IMR-90 (cell line): ENCODE results near the gene CD34. TPM values are rescaled to one million over a fixed set of nuclear protein-coding genes. Genes with fewer than 3 reads are reported as not detected.

ENCODE experiments used
- ATAC-seq: fragments of 200-7000 bp; cut with Tn5 transposase; 2 replicates; pipeline ENCODE4 v1.9.1; 2020; ENCODE audit warnings: low read depth, mild to moderate bottlenecking, moderate library complexity
- BruUV-seq: library from RNA; stranded (reverse); fragments of 400-500 nt; replicated peaks from 2 replicates; lab custom pipeline; 2021; lab: Mats Ljungman, UMichigan
- CTCF ChIA-PET: fragments of 300-600 bp; formaldehyde crosslinking; extraction: SDS; loops from one replicate; lab custom pipeline; 2021; ENCODE audit warnings: antibody characterized with exemption; lab: Yijun Ruan, JAX
- POLR2A ChIA-PET: fragments of 300-600 bp; sonication (Branson Sonifier 250); formaldehyde crosslinking; loops from one replicate; lab custom pipeline; 2022; ENCODE audit warnings: antibody characterized with exemption; ENCODE audit not compliant: unreplicated experiment; lab: Charles Lee
- DNase-seq: peaks from one replicate; pipeline ENCODE4 v3.0.0; 2013
- H2AFZ ChIP-seq: replicated peaks from 2 replicates; pipeline ENCODE3; 2013; ENCODE audit warnings: low read length, mild to moderate bottlenecking; ENCODE audit not compliant: poor library complexity
- H2AK5ac ChIP-seq: 2 replicates; pipeline ENCODE4 v1.6.1; 2013; ENCODE audit warnings: low read depth, low read length, inconsistent platforms
- H2AK9ac ChIP-seq: replicated peaks from 2 replicates; pipeline ENCODE3; 2013; ENCODE audit warnings: mild to moderate bottlenecking, low read depth, low read length, moderate library complexity; ENCODE audit not compliant: poor library complexity
- H2BK120ac ChIP-seq: 2 replicates; pipeline ENCODE4 v1.6.1; 2013; ENCODE audit warnings: low read depth, low read length, inconsistent platforms
- H2BK15ac ChIP-seq: 3 replicates; pipeline ENCODE4 v1.6.1; 2013; ENCODE audit warnings: low read depth, low read length, inconsistent platforms
- H2BK20ac ChIP-seq: 2 replicates; pipeline ENCODE4 v1.6.1; 2013; ENCODE audit warnings: low read depth, mild to moderate bottlenecking, inconsistent platforms, low read length, moderate library complexity
- H2BK5ac ChIP-seq: 2 replicates; pipeline ENCODE4 v1.6.1; 2013; ENCODE audit warnings: mild to moderate bottlenecking, low read depth, low read length, inconsistent platforms; ENCODE audit not compliant: poor library complexity, severe bottlenecking
- H3K14ac ChIP-seq: replicated peaks from 2 replicates; pipeline ENCODE4 v1.6.1; 2013; ENCODE audit warnings: low read depth, low read length, inconsistent platforms
- H3K18ac ChIP-seq: 2 replicates; pipeline ENCODE4 v1.6.1; 2013; ENCODE audit warnings: low read depth, low read length, control low read depth
- H3K23ac ChIP-seq: 2 replicates; pipeline ENCODE4 v1.6.1; 2013; ENCODE audit warnings: low read depth, low read length, inconsistent platforms
- H3K27ac ChIP-seq: 2 replicates; pipeline ENCODE4 v1.5.1; 2013; ENCODE audit warnings: mild to moderate bottlenecking, control low read depth, low read length; ENCODE audit not compliant: insufficient read depth
- H3K27me3 ChIP-seq: 2 replicates; pipeline ENCODE4 v1.6.1; 2013; ENCODE audit warnings: low read length; ENCODE audit not compliant: control insufficient read depth, insufficient read depth
- H3K36me3 ChIP-seq: 2 replicates; pipeline ENCODE4 v1.6.1; 2013; ENCODE audit warnings: low read length, mixed read lengths; ENCODE audit not compliant: control insufficient read depth, insufficient read depth
- H3K4ac ChIP-seq: 2 replicates; pipeline ENCODE4 v1.6.1; 2013; ENCODE audit warnings: low read depth, low read length, inconsistent platforms
- H3K4me1 ChIP-seq: 2 replicates; pipeline ENCODE4 v1.6.1; 2013; ENCODE audit warnings: low read length, mixed read lengths; ENCODE audit not compliant: control insufficient read depth, insufficient read depth
- H3K4me2 ChIP-seq: 2 replicates; pipeline ENCODE4 v1.6.1; 2013; ENCODE audit warnings: low read depth, mild to moderate bottlenecking, control low read depth, low read length, moderate library complexity
- H3K4me3 ChIP-seq: 2 replicates; pipeline ENCODE4 v1.5.1; 2013; ENCODE audit warnings: low read depth, mild to moderate bottlenecking, control low read depth, low read length, moderate library complexity; ENCODE audit not compliant: insufficient read depth
- H3K56ac ChIP-seq: 2 replicates; pipeline ENCODE4 v1.6.1; 2013; ENCODE audit warnings: low read length, inconsistent platforms; ENCODE audit not compliant: insufficient read depth; ENCODE audit errors: extremely low read depth
- H3K79me1 ChIP-seq, 2 experiments: 2 replicates each; pipeline ENCODE4 v1.6.1; 2013; ENCODE audit warnings: low read length in 2 of 2, inconsistent platforms in 1 of 2, low read depth in 1 of 2
- H3K9ac ChIP-seq: 2 replicates; pipeline ENCODE4 v1.6.1; 2013; ENCODE audit warnings: low read depth, low read length, control low read depth
- H3K9me1 ChIP-seq: 2 replicates; pipeline ENCODE4 v1.6.1; 2013; ENCODE audit warnings: low read length, inconsistent platforms; ENCODE audit not compliant: insufficient read depth
- H3K9me3 ChIP-seq: 2 replicates; pipeline ENCODE4 v1.6.1; 2013; ENCODE audit warnings: low read length; ENCODE audit not compliant: control insufficient read depth, insufficient read depth
- H4K20me1 ChIP-seq: 2 replicates; pipeline ENCODE4 v1.6.1; 2013; ENCODE audit warnings: low read length, inconsistent platforms; ENCODE audit not compliant: insufficient read depth
- H4K5ac ChIP-seq: 2 replicates; pipeline ENCODE4 v1.6.1; 2013; ENCODE audit warnings: mild to moderate bottlenecking, low read depth, low read length, control low read depth
- H4K8ac ChIP-seq, 2 experiments: 2 replicates each; pipeline ENCODE4 v1.6.1; 2013; ENCODE audit warnings: low read depth in 2 of 2, low read length in 2 of 2, control low read depth in 1 of 2, inconsistent platforms in 1 of 2
- H4K91ac ChIP-seq: 2 replicates; pipeline ENCODE4 v1.6.1; 2013; ENCODE audit warnings: low read depth, low read length, inconsistent platforms; ENCODE audit not compliant: insufficient read depth
- BHLHE40 ChIP-seq: fragments of 150-350 bp; IDR thresholded peaks from 2 replicates; pipeline ENCODE4 v1.6.1; 2016; ENCODE audit warnings: mild to moderate bottlenecking, low read depth, low read length
- CEBPB ChIP-seq: IDR thresholded peaks from 2 replicates; pipeline ENCODE4 v1.6.1; 2012; ENCODE audit warnings: low read depth, low read length, improper control_type of control experiment
- CHD1 ChIP-seq: IDR thresholded peaks from 2 replicates; pipeline ENCODE4 v1.6.1; 2012; ENCODE audit warnings: low read depth, low read length, improper control_type of control experiment
- FOS ChIP-seq: fragments of 150-350 bp; IDR thresholded peaks from 2 replicates; pipeline ENCODE4 v1.6.1; 2016; ENCODE audit warnings: low read depth, low read length
- MAFK ChIP-seq: IDR thresholded peaks from 2 replicates; pipeline ENCODE4 v1.6.1; 2012; ENCODE audit warnings: low read depth, low read length, improper control_type of control experiment
- MAZ ChIP-seq: IDR thresholded peaks from 2 replicates; pipeline ENCODE4 v1.6.1; 2012; ENCODE audit warnings: low read depth, mild to moderate bottlenecking, low read length, improper control_type of control experiment, moderate library complexity, borderline replicate concordance
- MXI1 ChIP-seq: IDR thresholded peaks from 2 replicates; pipeline ENCODE4 v1.6.1; 2012; ENCODE audit warnings: low read depth, mild to moderate bottlenecking, low read length, moderate library complexity, borderline replicate concordance
- NFE2L2 ChIP-seq: fragments of 150-350 bp; IDR thresholded peaks from 2 replicates; pipeline ENCODE4 v1.6.1; 2016; ENCODE audit warnings: low read depth, mild to moderate bottlenecking, low read length
- POLR2A ChIP-seq: IDR thresholded peaks from 2 replicates; pipeline ENCODE4 v1.6.1; 2012; ENCODE audit warnings: mild to moderate bottlenecking, low read depth, low read length
- RAD21 ChIP-seq: IDR thresholded peaks from 2 replicates; pipeline ENCODE4 v1.6.1; 2012; ENCODE audit warnings: low read length, improper control_type of control experiment
- RCOR1 ChIP-seq: IDR thresholded peaks from 2 replicates; pipeline ENCODE4 v1.6.1; 2012; ENCODE audit warnings: mild to moderate bottlenecking, low read length, improper control_type of control experiment; ENCODE audit not compliant: insufficient replicate concordance
- RFX5 ChIP-seq: IDR thresholded peaks from 2 replicates; pipeline ENCODE4 v1.8.0; 2012; ENCODE audit warnings: low read depth, mild to moderate bottlenecking, low read length, moderate library complexity
- SMC3 ChIP-seq: fragments of 150-350 bp; IDR thresholded peaks from 2 replicates; pipeline ENCODE4 v1.6.1; 2016; ENCODE audit warnings: low read depth, mild to moderate bottlenecking, antibody characterized with exemption, low read length, moderate library complexity
- WGBS, 2 experiments: methylation state at CpG; one replicate each; pipeline versions ENCODE4 v1.1.5 to v1.1.7; 2013; ENCODE audit warnings: missing lambda C conversion rate in 2 of 2; ENCODE audit not compliant: insufficient read length in 1 of 2; ENCODE audit errors: extremely low coverage in 2 of 2; 5-methylcytosine and 5-hydroxymethylcytosine counted together
- dilution Hi-C: fragments of 300-500 bp; cut with HindIII; formaldehyde crosslinking; loops from one replicate; pipeline ENCODE4 v1.14.3; 2018; ENCODE audit warnings: low sequenced_read_pairs; ENCODE audit not compliant: unreplicated experiment
- in situ Hi-C: fragments of 300-500 bp; cut with MboI; formaldehyde crosslinking; loops from 3 replicates; pipeline ENCODE4 v1.14.3; 2019; ENCODE audit warnings: low sequenced_read_pairs, inconsistent platforms, mixed read lengths
- intact Hi-C: fragments of 100-400 bp; cut with micrococcal nuclease; formaldehyde crosslinking; loops from 2 replicates; pipeline ENCODE4 v1.10.0; 2022
- polyA plus RNA-seq, 3 experiments: library from polyadenylated mRNA; depleted of rRNA; stranded (reverse); fragments of >200 nt; gene quantifications; 2 replicates each; pipeline ENCODE4 v1.2.3, GENCODE V29; 2012; ENCODE audit warnings: low replicate concordance in 1 of 3
- total RNA-seq: library from RNA; depleted of rRNA; stranded (reverse); fragments of >200 nt; gene quantifications from 2 replicates; pipeline ENCODE4 v1.2.3, GENCODE V29; 2012
- TF ChIP-seq, protein P1 (sequence below): fragments of 150-350 bp; IDR thresholded peaks from 2 replicates; pipeline ENCODE4 v1.6.1; 2017; ENCODE audit warnings: mild to moderate bottlenecking, antibody characterized with exemption, low read length, low read depth
- TF ChIP-seq, protein P2 (sequence below): conservative IDR thresholded peaks from 2 replicates; pipeline ENCODE4 v1.5.1; 2012; ENCODE audit warnings: mild to moderate bottlenecking, low read depth, low read length, improper control_type of control experiment
- TF ChIP-seq, protein P3 (sequence below): fragments of 150-350 bp; IDR thresholded peaks from 2 replicates; pipeline ENCODE4 v1.6.1; 2016; ENCODE audit warnings: low read depth, mild to moderate bottlenecking, low read length, moderate library complexity, borderline replicate concordance

CD34 gene
- total and polyA plus RNA-seq, 2 of the 4 experiments (the other 2 are of a cell fraction) = 0.14 TPM; not detected in 1

DNA sequence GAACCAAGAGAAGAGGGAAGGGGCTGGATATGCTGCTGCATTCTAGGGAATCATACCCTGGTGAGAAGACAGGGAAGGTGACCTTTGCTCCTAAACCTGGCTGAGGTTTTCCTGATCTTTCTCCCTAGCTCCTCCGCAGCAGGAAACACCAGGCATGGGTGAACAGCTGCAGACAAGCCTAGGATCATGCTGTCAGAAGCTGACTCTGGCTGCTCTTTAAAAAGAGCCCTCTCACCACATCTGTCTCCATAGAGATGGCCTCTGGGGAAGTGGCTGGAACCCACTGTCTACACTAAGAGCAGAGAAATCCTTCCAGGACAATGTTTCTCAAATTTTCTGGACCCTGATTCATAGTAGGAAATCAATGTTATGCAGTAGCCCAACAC lies 57.6 kb downstream of the CD34 start:
- no peak overlapping the region for H2BK120ac ChIP-seq
- no peak overlapping the region for H2BK5ac ChIP-seq
- intact Hi-C loops = no loop called here
- H3K4me3 ChIP-seq = no peak overlapping the region
- H3K56ac ChIP-seq = no peak overlapping the region
- H2AK5ac ChIP-seq = no peak overlapping the region
- no peak overlapping the region for H2BK15ac ChIP-seq
- H3K36me3 ChIP-seq = no peaks in the 10 kb centered on the region
- H4K91ac ChIP-seq = no peak overlapping the region
- POLR2A ChIA-PET = no interaction called here
- H3K79me1 ChIP-seq = 0 out of 4 replicates have a peak, but pooled peaks cover 0 to 8% of the 10 kb centered on the region in 2 experiments
- peak; percentile 19 for DNase-seq
- H3K4me2 ChIP-seq = no peak overlapping the region
- H4K20me1 ChIP-seq = no peaks in the 10 kb centered on the region
- no peak overlapping the region for H2AFZ ChIP-seq
- no peak overlapping the region for H3K14ac ChIP-seq
- no TSS peak for BruUV-seq
- no peaks in the 10 kb centered on the region for H3K9me3 ChIP-seq
- dilution Hi-C loops = no loop called here
- H4K5ac ChIP-seq = no peak overlapping the region
- H4K8ac ChIP-seq = no peak overlapping the region
- no peaks in the 10 kb centered on the region for H3K27me3 ChIP-seq
- 20% methylated on average over 1 of the region's 1 CpG; no CpG with 5 or more reads in 1 of the 2 experiments for whole genome bisulfite sequencing, 2 experiments
- H3K4me1 ChIP-seq = no peaks in the 10 kb centered on the region
- TF ChIP-seq, protein P1, sequence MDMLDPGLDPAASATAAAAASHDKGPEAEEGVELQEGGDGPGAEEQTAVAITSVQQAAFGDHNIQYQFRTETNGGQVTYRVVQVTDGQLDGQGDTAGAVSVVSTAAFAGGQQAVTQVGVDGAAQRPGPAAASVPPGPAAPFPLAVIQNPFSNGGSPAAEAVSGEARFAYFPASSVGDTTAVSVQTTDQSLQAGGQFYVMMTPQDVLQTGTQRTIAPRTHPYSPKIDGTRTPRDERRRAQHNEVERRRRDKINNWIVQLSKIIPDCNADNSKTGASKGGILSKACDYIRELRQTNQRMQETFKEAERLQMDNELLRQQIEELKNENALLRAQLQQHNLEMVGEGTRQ = no peak
- TF ChIP-seq MAZ = no peak
- no peak for TF ChIP-seq RCOR1
- no peak for TF ChIP-seq BHLHE40
- no peak for TF ChIP-seq FOS
- no peak for TF ChIP-seq RFX5
- TF ChIP-seq MXI1 = no peak
- TF ChIP-seq, protein P2, sequence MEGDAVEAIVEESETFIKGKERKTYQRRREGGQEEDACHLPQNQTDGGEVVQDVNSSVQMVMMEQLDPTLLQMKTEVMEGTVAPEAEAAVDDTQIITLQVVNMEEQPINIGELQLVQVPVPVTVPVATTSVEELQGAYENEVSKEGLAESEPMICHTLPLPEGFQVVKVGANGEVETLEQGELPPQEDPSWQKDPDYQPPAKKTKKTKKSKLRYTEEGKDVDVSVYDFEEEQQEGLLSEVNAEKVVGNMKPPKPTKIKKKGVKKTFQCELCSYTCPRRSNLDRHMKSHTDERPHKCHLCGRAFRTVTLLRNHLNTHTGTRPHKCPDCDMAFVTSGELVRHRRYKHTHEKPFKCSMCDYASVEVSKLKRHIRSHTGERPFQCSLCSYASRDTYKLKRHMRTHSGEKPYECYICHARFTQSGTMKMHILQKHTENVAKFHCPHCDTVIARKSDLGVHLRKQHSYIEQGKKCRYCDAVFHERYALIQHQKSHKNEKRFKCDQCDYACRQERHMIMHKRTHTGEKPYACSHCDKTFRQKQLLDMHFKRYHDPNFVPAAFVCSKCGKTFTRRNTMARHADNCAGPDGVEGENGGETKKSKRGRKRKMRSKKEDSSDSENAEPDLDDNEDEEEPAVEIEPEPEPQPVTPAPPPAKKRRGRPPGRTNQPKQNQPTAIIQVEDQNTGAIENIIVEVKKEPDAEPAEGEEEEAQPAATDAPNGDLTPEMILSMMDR = no peak
- no peak for TF ChIP-seq CEBPB
- TF ChIP-seq SMC3 = no peak
- no peak for TF ChIP-seq NFE2L2
- TF ChIP-seq, protein P3, sequence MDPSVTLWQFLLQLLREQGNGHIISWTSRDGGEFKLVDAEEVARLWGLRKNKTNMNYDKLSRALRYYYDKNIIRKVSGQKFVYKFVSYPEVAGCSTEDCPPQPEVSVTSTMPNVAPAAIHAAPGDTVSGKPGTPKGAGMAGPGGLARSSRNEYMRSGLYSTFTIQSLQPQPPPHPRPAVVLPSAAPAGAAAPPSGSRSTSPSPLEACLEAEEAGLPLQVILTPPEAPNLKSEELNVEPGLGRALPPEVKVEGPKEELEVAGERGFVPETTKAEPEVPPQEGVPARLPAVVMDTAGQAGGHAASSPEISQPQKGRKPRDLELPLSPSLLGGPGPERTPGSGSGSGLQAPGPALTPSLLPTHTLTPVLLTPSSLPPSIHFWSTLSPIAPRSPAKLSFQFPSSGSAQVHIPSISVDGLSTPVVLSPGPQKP = no peak
- TF ChIP-seq RAD21 = no peak
- no peak for TF ChIP-seq MAFK
- no peak for TF ChIP-seq POLR2A
- TF ChIP-seq CHD1 = no peak
- no peak overlapping the region for H2AK9ac ChIP-seq
- CTCF ChIA-PET = no interaction called here
- H3K9ac ChIP-seq = no peak overlapping the region
- H3K23ac ChIP-seq = no peak overlapping the region; the same call in 1 of the 2 replicates
- H2BK20ac ChIP-seq = no peak overlapping the region
- no peak overlapping the region for H3K4ac ChIP-seq
- H3K18ac ChIP-seq = no peak overlapping the region
- peaks cover 2% of the 10 kb centered on the region; the same call in 1 of the 2 replicates for H3K9me1 ChIP-seq
- in situ Hi-C loops = no loop called here
- no peak overlapping the region for H3K27ac ChIP-seq
- ATAC-seq = peak; percentile 42
